Glutamatergic neuron (in vitro differentiated cells): ENCODE results near the gene HLA-F. TPM values are rescaled to one million over a fixed set of nuclear protein-coding genes. Genes with fewer than 3 reads are reported as not detected.

Experiments used
- DNase-seq: peaks from one replicate; pipeline ENCODE4 v3.0.0; 2022
- H3K27ac Mint-ChIP-seq: one replicate; pipeline ENCODE4 v1.8.0; 2020; ENCODE audit warnings: mild to moderate bottlenecking, mixed read lengths, inconsistent platforms; ENCODE audit not compliant: unreplicated experiment
- H3K27me3 Mint-ChIP-seq: one replicate; pipeline ENCODE4 v1.8.0; 2020; ENCODE audit warnings: mild to moderate bottlenecking, moderate library complexity, mixed read lengths, inconsistent platforms; ENCODE audit not compliant: unreplicated experiment
- H3K36me3 Mint-ChIP-seq: one replicate; pipeline ENCODE4 v1.8.0; 2020; ENCODE audit warnings: mild to moderate bottlenecking, mixed read lengths, inconsistent platforms; ENCODE audit not compliant: unreplicated experiment
- H3K4me1 Mint-ChIP-seq: one replicate; pipeline ENCODE4 v1.8.0; 2020; ENCODE audit warnings: mild to moderate bottlenecking, low read depth, mixed read lengths, inconsistent platforms; ENCODE audit not compliant: unreplicated experiment
- H3K4me3 Mint-ChIP-seq: one replicate; pipeline ENCODE4 v1.8.0; 2020; ENCODE audit warnings: mild to moderate bottlenecking, mixed read lengths, inconsistent platforms; ENCODE audit not compliant: unreplicated experiment
- H3K9me3 Mint-ChIP-seq: one replicate; pipeline ENCODE4 v1.8.0; 2020; ENCODE audit warnings: mild to moderate bottlenecking, moderate library complexity, mixed read lengths, inconsistent platforms; ENCODE audit not compliant: unreplicated experiment
- total RNA-seq: library from RNA; stranded (reverse); fragmentation: NEBNext Ultra II Directional; extraction: Animal tissue kit (Norgen Biotek cat#: 25700); gene quantifications from one replicate; pipeline ENCODE4 v1.2.1, GENCODE V29; 2021; ENCODE audit not compliant: unreplicated experiment
- TF ChIP-seq, protein P1 (sequence below): fragments of 200-600 bp; sonication (generic); IDR thresholded peaks from one replicate; pipeline ENCODE4 v1.5.0; 2021; ENCODE audit not compliant: partially characterized antibody, unreplicated experiment

Gene HLA-F
- total RNA-seq, 1 donor from 2014 or later: 1.9 TPM

DNA sequence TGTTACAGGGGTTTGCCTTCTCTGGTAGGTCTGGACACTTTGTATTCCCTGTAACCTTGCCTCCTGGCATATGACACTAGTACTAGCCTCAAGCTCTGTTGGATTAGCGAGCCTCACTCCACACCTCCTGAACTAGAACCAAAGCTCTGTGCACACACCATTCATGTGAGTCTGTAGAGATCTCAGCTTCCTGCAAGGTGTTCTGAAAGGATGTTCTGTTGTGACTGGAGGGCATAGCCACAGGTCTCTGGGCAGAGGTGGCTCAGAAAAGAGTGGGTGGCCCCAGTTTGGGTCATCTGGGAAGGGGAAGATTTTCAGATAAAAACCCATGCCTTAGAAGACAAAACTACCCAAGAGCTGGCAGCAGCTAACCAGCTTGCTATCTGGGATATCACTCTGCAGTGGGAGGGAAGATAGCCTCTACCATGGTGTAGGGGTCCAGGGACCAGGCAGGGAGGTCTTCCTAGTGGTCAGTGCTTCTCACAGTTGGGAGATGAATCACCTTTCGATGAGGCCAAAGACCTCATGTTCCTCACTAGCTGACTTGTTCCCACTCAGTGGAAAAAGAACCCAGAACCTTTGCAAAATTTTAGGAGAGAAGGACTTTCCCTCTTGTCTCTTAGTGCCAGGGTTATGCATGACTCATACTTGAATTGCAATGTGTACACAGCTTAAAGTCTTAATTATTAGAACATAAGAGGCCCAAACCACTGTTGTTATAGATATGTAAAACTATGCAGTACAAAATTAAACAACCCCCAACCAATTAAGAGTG lies 41.4 kb downstream of the HLA-F start:
- peaks cover 13% of the 10 kb centered on the region for H3K27me3 Mint-ChIP-seq
- H3K4me3 Mint-ChIP-seq: no peak overlapping the region
- DNase-seq: no peak
- H3K4me1 Mint-ChIP-seq: peaks cover 2% of the 10 kb centered on the region
- TF ChIP-seq, protein P1, sequence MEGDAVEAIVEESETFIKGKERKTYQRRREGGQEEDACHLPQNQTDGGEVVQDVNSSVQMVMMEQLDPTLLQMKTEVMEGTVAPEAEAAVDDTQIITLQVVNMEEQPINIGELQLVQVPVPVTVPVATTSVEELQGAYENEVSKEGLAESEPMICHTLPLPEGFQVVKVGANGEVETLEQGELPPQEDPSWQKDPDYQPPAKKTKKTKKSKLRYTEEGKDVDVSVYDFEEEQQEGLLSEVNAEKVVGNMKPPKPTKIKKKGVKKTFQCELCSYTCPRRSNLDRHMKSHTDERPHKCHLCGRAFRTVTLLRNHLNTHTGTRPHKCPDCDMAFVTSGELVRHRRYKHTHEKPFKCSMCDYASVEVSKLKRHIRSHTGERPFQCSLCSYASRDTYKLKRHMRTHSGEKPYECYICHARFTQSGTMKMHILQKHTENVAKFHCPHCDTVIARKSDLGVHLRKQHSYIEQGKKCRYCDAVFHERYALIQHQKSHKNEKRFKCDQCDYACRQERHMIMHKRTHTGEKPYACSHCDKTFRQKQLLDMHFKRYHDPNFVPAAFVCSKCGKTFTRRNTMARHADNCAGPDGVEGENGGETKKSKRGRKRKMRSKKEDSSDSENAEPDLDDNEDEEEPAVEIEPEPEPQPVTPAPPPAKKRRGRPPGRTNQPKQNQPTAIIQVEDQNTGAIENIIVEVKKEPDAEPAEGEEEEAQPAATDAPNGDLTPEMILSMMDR: no peak
- H3K36me3 Mint-ChIP-seq: no peaks in the 10 kb centered on the region
- H3K9me3 Mint-ChIP-seq: peaks cover 3% of the 10 kb centered on the region
- no peak overlapping the region for H3K27ac Mint-ChIP-seq

- peaks cover 7% of the 10 kb centered on the region for H3K27me3 Mint-ChIP-seq
- no peak overlapping the region for H3K27ac Mint-ChIP-seq
- no peaks in the 10 kb centered on the region for H3K36me3 Mint-ChIP-seq
- H3K4me1 Mint-ChIP-seq: no peaks in the 10 kb centered on the region
- H3K9me3 Mint-ChIP-seq: peaks cover 3% of the 10 kb centered on the region
- no peak for DNase-seq
- TF ChIP-seq, protein P1: no peak
- no peak overlapping the region for H3K4me3 Mint-ChIP-seq
These were observed 46.1 kb downstream of the HLA-F start for GRCh38 chr6:29769336-29769735.

GRCh38 chr6:29770306-29770705 lies 47.1 kb downstream of the HLA-F start:
- no peak overlapping the region for H3K4me3 Mint-ChIP-seq
- H3K36me3 Mint-ChIP-seq: no peaks in the 10 kb centered on the region
- no peak for DNase-seq
- TF ChIP-seq, protein P1: no peak
- H3K27me3 Mint-ChIP-seq: peaks cover 7% of the 10 kb centered on the region
- no peaks in the 10 kb centered on the region for H3K4me1 Mint-ChIP-seq
- no peak overlapping the region for H3K27ac Mint-ChIP-seq
- peaks cover 3% of the 10 kb centered on the region for H3K9me3 Mint-ChIP-seq

- no peak for DNase-seq
- H3K27me3 Mint-ChIP-seq: no peaks in the 10 kb centered on the region
- H3K4me3 Mint-ChIP-seq: no peak overlapping the region
- H3K27ac Mint-ChIP-seq: no peak overlapping the region
- no peaks in the 10 kb centered on the region for H3K9me3 Mint-ChIP-seq
- H3K36me3 Mint-ChIP-seq: peaks cover 5% of the 10 kb centered on the region
- no peaks in the 10 kb centered on the region for H3K4me1 Mint-ChIP-seq
- TF ChIP-seq, protein P1: no peak
These were observed 53.5 kb downstream of the HLA-F start for GRCh38 chr6:29776684-29777083.

Other genes starting within 250 kb of the HLA-F start
- gene MAS1L, start 235.5 kb upstream of the HLA-F start, total RNA-seq: not detected
- gene UBD, start 163.7 kb upstream of the HLA-F start, total RNA-seq: not detected
- gene OR2H2, start 138.3 kb upstream of the HLA-F start, total RNA-seq: not detected
- 158 TPM for gene GABBR1, start 90.3 kb upstream of the HLA-F start, total RNA-seq
- not detected for gene MOG, start 66.3 kb upstream of the HLA-F start, total RNA-seq
- not detected for gene ZFP57, start 42.3 kb upstream of the HLA-F start, total RNA-seq
- gene HLA-G, start 104.4 kb downstream of the HLA-F start, total RNA-seq: not detected
- 60.2 TPM for gene HLA-A, start 219.1 kb downstream of the HLA-F start, total RNA-seq